Measurements from ENCODE around the gene DYNLT1.
"Not testable (repeated sequence)": the region's sequence is repeated elsewhere in the genome, so short reads cannot be mapped to it uniquely, and the experiment has no call there.

Gene DYNLT1

GRCh38 chr6:158624684-158625682, 19.6 kb downstream of the DYNLT1 start:
- no peak for DNase-seq (ENCODE audit: extremely low read depth in 1 of 2, low read depth in 1 of 2)

- DNase-seq (ENCODE audit: extremely low read depth in 1 of 2, low read depth in 1 of 2), result no peak
Measured at GRCh38 chr6:158622545-158623190, 21.9 kb downstream of the DYNLT1 start.

GRCh38 chr6:158621694-158622544, 22.6 kb downstream of the DYNLT1 start:
- DNase-seq (ENCODE audit: extremely low read depth in 1 of 2, low read depth in 1 of 2), result no peak

GRCh38 chr6:158620963-158621693, 23.4 kb downstream of the DYNLT1 start:
- no peak for DNase-seq (ENCODE audit: extremely low read depth in 1 of 2, low read depth in 1 of 2)

GRCh38 chr6:158619922-158620801, 24.4 kb downstream of the DYNLT1 start:
- DNase-seq (ENCODE audit: extremely low read depth in 1 of 2, low read depth in 1 of 2), result no peak

- not testable (repeated sequence) for DNase-seq (ENCODE audit: extremely low read depth in 1 of 2, low read depth in 1 of 2)
Measured at GRCh38 chr6:158618289-158618688, 26.3 kb downstream of the DYNLT1 start.

- not testable (repeated sequence) for DNase-seq (ENCODE audit: extremely low read depth in 1 of 2, low read depth in 1 of 2)
Measured at GRCh38 chr6:158614606-158615005, 29.9 kb downstream of the DYNLT1 start.

- DNase-seq (ENCODE audit: extremely low read depth in 1 of 2, low read depth in 1 of 2), result no peak
Measured at GRCh38 chr6:158611541-158612370, 32.8 kb downstream of the DYNLT1 start.

GRCh38 chr6:158611039-158611438, 33.5 kb downstream of the DYNLT1 start:
- DNase-seq (ENCODE audit: extremely low read depth in 1 of 2, low read depth in 1 of 2), result no peak

GRCh38 chr6:158610319-158610968, 34.1 kb downstream of the DYNLT1 start:
- no peak for DNase-seq (ENCODE audit: extremely low read depth in 1 of 2, low read depth in 1 of 2)

GRCh38 chr6:158609455-158610155, 34.9 kb downstream of the DYNLT1 start:
- no peak for DNase-seq (ENCODE audit: extremely low read depth in 1 of 2, low read depth in 1 of 2)

GRCh38 chr6:158608221-158608620, 36.3 kb downstream of the DYNLT1 start:
- no peak for DNase-seq (ENCODE audit: extremely low read depth in 1 of 2, low read depth in 1 of 2)

GRCh38 chr6:158607411-158608170, 37.0 kb downstream of the DYNLT1 start:
- no peak for DNase-seq (ENCODE audit: extremely low read depth in 1 of 2, low read depth in 1 of 2)

GRCh38 chr6:158606935-158607334, 37.6 kb downstream of the DYNLT1 start:
- DNase-seq (ENCODE audit: extremely low read depth in 1 of 2, low read depth in 1 of 2), result no peak

- DNase-seq (ENCODE audit: extremely low read depth in 1 of 2, low read depth in 1 of 2), result not testable (repeated sequence)
Measured at GRCh38 chr6:158606011-158606410, 38.5 kb downstream of the DYNLT1 start.

- peak in 1 of 2 donors; percentile 31 for DNase-seq (ENCODE audit: extremely low read depth in 1 of 2, low read depth in 1 of 2)
Measured at GRCh38 chr6:158605266-158605878, 39.2 kb downstream of the DYNLT1 start.
